ENCODE results near the gene CDC42EP2.

CDC42EP2 gene

DNA sequence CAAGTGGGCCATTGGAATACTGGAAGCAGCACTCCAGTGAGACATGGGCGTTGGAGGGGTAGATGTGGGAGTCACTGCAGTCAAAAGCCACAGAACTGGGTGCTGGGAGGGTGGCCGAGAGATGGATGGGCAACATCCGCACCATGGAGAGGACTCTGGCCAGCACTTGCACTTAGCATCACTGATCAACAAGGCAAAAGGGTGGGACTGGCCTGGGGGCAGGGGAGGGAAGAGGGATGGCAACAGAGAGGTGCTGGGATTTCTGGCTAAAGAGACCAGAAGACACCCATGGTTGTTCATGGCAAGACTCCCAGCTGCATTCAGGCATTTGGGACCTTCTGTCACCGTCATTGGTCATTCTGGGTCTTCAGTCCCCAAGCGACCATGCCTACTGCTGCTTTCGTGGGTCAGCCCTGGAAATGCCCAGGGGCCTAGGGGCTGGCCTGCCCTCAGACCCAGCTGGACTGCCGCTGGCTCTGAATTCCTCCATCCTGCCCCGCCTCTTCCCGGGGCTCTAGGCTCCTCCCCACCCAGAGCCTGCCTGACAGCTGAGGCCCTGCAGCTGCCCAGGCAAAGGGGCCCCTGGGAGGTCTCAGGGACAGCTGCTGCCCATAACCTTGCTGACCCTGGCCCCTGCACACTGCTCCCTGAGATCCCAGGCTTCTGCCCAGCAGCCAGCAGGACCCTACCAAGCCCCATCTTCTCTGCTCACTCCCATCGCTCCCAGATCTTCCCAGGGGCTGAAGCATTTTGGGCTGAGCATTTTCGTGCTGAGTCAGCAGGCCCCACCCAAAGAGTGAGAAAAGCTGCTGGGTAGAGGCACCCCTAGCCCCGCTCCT lies 13.0 kb upstream of the CDC42EP2 start:
- no peak for DNase-seq (ENCODE audit: low read depth in 1 of 2, low spot score in 1 of 2)
- Histone ChIP-seq H3K4me3 (replicated peaks; ENCODE audit: insufficient read depth, low read length) (no peak overlapping the region), H3K27me3 (ENCODE audit: insufficient read depth, poor library complexity, severe bottlenecking) (no peaks in the 10 kb centered on the region), H3K27ac (replicated peaks) (no peak overlapping the region)
- TF ChIP-seq CTCF (IDR thresholded peaks at IDR 0.05; ENCODE audit: insufficient read depth, low read length): no peak
- TF ChIP-seq, protein P1, sequence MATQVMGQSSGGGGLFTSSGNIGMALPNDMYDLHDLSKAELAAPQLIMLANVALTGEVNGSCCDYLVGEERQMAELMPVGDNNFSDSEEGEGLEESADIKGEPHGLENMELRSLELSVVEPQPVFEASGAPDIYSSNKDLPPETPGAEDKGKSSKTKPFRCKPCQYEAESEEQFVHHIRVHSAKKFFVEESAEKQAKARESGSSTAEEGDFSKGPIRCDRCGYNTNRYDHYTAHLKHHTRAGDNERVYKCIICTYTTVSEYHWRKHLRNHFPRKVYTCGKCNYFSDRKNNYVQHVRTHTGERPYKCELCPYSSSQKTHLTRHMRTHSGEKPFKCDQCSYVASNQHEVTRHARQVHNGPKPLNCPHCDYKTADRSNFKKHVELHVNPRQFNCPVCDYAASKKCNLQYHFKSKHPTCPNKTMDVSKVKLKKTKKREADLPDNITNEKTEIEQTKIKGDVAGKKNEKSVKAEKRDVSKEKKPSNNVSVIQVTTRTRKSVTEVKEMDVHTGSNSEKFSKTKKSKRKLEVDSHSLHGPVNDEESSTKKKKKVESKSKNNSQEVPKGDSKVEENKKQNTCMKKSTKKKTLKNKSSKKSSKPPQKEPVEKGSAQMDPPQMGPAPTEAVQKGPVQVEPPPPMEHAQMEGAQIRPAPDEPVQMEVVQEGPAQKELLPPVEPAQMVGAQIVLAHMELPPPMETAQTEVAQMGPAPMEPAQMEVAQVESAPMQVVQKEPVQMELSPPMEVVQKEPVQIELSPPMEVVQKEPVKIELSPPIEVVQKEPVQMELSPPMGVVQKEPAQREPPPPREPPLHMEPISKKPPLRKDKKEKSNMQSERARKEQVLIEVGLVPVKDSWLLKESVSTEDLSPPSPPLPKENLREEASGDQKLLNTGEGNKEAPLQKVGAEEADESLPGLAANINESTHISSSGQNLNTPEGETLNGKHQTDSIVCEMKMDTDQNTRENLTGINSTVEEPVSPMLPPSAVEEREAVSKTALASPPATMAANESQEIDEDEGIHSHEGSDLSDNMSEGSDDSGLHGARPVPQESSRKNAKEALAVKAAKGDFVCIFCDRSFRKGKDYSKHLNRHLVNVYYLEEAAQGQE (IDR thresholded peaks at IDR 0.05; ENCODE audit: insufficient replicate concordance, low read depth): no peak
- no peak for TF ChIP-seq POLR2AphosphoS5 (IDR thresholded peaks at IDR 0.05; ENCODE audit: low read depth)

GRCh38 chr11:65303555-65303954 lies 11.1 kb upstream of the CDC42EP2 start:
- no peak overlapping the region for H3K27ac ChIP-seq (replicated peaks)

DNA sequence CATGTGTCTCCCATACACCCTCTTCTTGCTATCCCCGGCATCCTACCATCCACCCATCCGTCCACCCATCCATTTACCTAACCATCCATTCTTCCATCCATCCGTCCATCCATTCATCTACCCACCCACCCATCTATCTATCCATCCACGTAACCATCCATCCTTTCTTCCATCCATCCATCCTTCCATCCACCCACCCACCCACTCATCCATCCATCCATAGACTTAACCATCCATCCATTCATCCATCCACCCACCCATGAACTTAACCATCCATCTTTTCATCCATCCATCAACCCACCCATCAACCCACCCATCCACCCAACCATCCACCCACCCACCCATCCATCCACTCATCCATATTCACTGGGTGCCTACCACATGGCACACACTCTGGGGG lies 10.6 kb upstream of the CDC42EP2 start:
- no peak for DNase-seq (ENCODE audit: low read depth in 1 of 2, low spot score in 1 of 2)
- Histone ChIP-seq H3K4me3 (replicated peaks; ENCODE audit: insufficient read depth, low read length) (no peak overlapping the region), H3K27ac (replicated peaks) (no peak overlapping the region), H3K27me3 (ENCODE audit: insufficient read depth, poor library complexity, severe bottlenecking) (no peaks in the 10 kb centered on the region)
- no peak for TF ChIP-seq POLR2AphosphoS5 (IDR thresholded peaks at IDR 0.05; ENCODE audit: low read depth)
- TF ChIP-seq, protein P1 (IDR thresholded peaks at IDR 0.05; ENCODE audit: insufficient replicate concordance, low read depth): no peak
- no peak for TF ChIP-seq GABPA (IDR thresholded peaks at IDR 0.05; ENCODE audit: low read depth)
- no peak for TF ChIP-seq SPI1 (IDR thresholded peaks at IDR 0.05; ENCODE audit: borderline replicate concordance, low read depth)
- TF ChIP-seq CTCF (IDR thresholded peaks at IDR 0.05; ENCODE audit: insufficient read depth, low read length): no peak

More at GRCh38 chr11:65303555-65303954, 11.1 kb upstream of the CDC42EP2 start:
- no peak for DNase-seq (ENCODE audit: low read depth in 1 of 2, low spot score in 1 of 2)
- TF ChIP-seq, protein P1 (IDR thresholded peaks at IDR 0.05; ENCODE audit: insufficient replicate concordance, low read depth): no peak
- no peak for TF ChIP-seq POLR2AphosphoS5 (IDR thresholded peaks at IDR 0.05; ENCODE audit: low read depth)
- TF ChIP-seq SPI1 (IDR thresholded peaks at IDR 0.05; ENCODE audit: borderline replicate concordance, low read depth): no peak
- TF ChIP-seq GABPA (IDR thresholded peaks at IDR 0.05; ENCODE audit: low read depth): no peak
- no peak for TF ChIP-seq CTCF (IDR thresholded peaks at IDR 0.05; ENCODE audit: insufficient read depth, low read length)
- H3K27me3 ChIP-seq (ENCODE audit: insufficient read depth, poor library complexity, severe bottlenecking): no peaks in the 10 kb centered on the region
- no peak overlapping the region for H3K4me3 ChIP-seq (replicated peaks; ENCODE audit: insufficient read depth, low read length)

All from HL-60 (cell line).